Measurements from ENCODE around the gene COA6.

GRCh38 chr1:234340528-234340927, 32.7 kb upstream of the COA6 start:
- TF ChIP-seq CTCF (IDR thresholded peaks at IDR 0.05) (no peak), ZNF232 (CRISPR knock-in tag; IDR thresholded peaks at IDR 0.05) (no peak), IRF2 (CRISPR knock-in tag; IDR thresholded peaks at IDR 0.05; ENCODE audit: borderline replicate concordance, low read depth) (no peak), ZNF219 (CRISPR knock-in tag; IDR thresholded peaks at IDR 0.05; ENCODE audit: borderline replicate concordance) (no peak), TEAD4 (CRISPR knock-in tag; IDR thresholded peaks at IDR 0.05) (no peak), SOX15 (CRISPR knock-in tag; IDR thresholded peaks at IDR 0.05) (no peak), ZNF423 (CRISPR knock-in tag; IDR thresholded peaks at IDR 0.05) (no peak), ATF1 (CRISPR knock-in tag; IDR thresholded peaks at IDR 0.05) (no peak), ESRRA (CRISPR knock-in tag; IDR thresholded peaks at IDR 0.05; ENCODE audit: borderline replicate concordance) (no peak), CREB1 (CRISPR knock-in tag; IDR thresholded peaks at IDR 0.05) (no peak), E2F4 (CRISPR knock-in tag; IDR thresholded peaks at IDR 0.05; ENCODE audit: borderline replicate concordance, low read depth) (no peak)
- TF ChIP-seq, protein P1, sequence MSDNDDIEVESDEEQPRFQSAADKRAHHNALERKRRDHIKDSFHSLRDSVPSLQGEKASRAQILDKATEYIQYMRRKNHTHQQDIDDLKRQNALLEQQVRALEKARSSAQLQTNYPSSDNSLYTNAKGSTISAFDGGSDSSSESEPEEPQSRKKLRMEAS (CRISPR knock-in tag; IDR thresholded peaks at IDR 0.05), result no peak
- TF ChIP-seq, protein P2, sequence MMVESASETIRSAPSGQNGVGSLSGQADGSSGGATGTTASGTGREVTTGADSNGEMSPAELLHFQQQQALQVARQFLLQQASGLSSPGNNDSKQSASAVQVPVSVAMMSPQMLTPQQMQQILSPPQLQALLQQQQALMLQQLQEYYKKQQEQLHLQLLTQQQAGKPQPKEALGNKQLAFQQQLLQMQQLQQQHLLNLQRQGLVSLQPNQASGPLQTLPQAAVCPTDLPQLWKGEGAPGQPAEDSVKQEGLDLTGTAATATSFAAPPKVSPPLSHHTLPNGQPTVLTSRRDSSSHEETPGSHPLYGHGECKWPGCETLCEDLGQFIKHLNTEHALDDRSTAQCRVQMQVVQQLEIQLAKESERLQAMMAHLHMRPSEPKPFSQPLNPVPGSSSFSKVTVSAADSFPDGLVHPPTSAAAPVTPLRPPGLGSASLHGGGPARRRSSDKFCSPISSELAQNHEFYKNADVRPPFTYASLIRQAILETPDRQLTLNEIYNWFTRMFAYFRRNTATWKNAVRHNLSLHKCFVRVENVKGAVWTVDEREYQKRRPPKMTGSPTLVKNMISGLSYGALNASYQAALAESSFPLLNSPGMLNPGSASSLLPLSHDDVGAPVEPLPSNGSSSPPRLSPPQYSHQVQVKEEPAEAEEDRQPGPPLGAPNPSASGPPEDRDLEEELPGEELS (CRISPR knock-in tag; IDR thresholded peaks at IDR 0.05), result no peak
- TF ChIP-seq, protein P3, sequence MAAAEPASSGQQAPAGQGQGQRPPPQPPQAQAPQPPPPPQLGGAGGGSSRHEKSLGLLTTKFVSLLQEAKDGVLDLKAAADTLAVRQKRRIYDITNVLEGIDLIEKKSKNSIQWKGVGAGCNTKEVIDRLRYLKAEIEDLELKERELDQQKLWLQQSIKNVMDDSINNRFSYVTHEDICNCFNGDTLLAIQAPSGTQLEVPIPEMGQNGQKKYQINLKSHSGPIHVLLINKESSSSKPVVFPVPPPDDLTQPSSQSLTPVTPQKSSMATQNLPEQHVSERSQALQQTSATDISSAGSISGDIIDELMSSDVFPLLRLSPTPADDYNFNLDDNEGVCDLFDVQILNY (CRISPR knock-in tag; IDR thresholded peaks at IDR 0.05), result no peak

All from WTC11 (cell line).